Measurements from ENCODE around the gene PSMD13. TPM values are rescaled to one million over a fixed set of nuclear protein-coding genes. Genes with fewer than 3 reads are reported as not detected.

PSMD13 gene
- total and polyA plus RNA-seq, 2 experiments from 2014 or later = 91.8 to 146 TPM

GRCh38 chr11:280706-281485, 44.1 kb downstream of the PSMD13 start:
- H3K79me2 ChIP-seq = no peaks in the 10 kb centered on the region
- H3K27me3 ChIP-seq = no peaks in the 10 kb centered on the region
- no peak for DNase-seq (ENCODE audit: low spot score)
- no peak overlapping the region for H3K27ac ChIP-seq
- no peaks in the 10 kb centered on the region for H3K4me1 ChIP-seq (ENCODE audit: insufficient read depth)
- WGBS (ENCODE audit: low lambda C conversion rate, missing lambda C conversion rate) = 92% methylated on average over 79 of the region's 79 CpGs
- no peaks in the 10 kb centered on the region for H4K20me1 ChIP-seq (ENCODE audit: insufficient read depth, poor library complexity, severe bottlenecking)
- no peaks in the 10 kb centered on the region for H3K36me3 ChIP-seq (replicated peaks; ENCODE audit: insufficient read depth, low read depth)
- no peak overlapping the region for H3K4me2 ChIP-seq
- no peaks in the 10 kb centered on the region for H3K9me2 ChIP-seq (replicated peaks; ENCODE audit: insufficient read depth)
- H3K4me3 ChIP-seq = no peak overlapping the region
- TF ChIP-seq EZH2 (IDR thresholded peaks at IDR 0.05; ENCODE audit: borderline replicate concordance) (no peak), CTCF (IDR thresholded peaks at IDR 0.05; ENCODE audit: poor library complexity) (no peak), EZH2phosphoT487 (IDR thresholded peaks at IDR 0.05; ENCODE audit: low read depth, severe bottlenecking, unreplicated experiment) (no peak)
- no peaks in the 10 kb centered on the region for H3K9me3 ChIP-seq (ENCODE audit: low read depth)
- H2AFZ ChIP-seq = no peak overlapping the region

- no peak for DNase-seq (ENCODE audit: low spot score)
- Histone ChIP-seq H3K79me2 (no peaks in the 10 kb centered on the region), H3K36me3 (replicated peaks; ENCODE audit: insufficient read depth, low read depth) (no peaks in the 10 kb centered on the region), H3K27ac (no peak overlapping the region), H3K4me1 (ENCODE audit: insufficient read depth) (no peaks in the 10 kb centered on the region), H3K4me2 (no peak overlapping the region), H3K9me3 (ENCODE audit: low read depth) (no peaks in the 10 kb centered on the region), H3K9me2 (replicated peaks; ENCODE audit: insufficient read depth) (no peaks in the 10 kb centered on the region), H3K4me3 (no peak overlapping the region), H2AFZ (no peak overlapping the region), H3K27me3 (no peaks in the 10 kb centered on the region), H4K20me1 (ENCODE audit: insufficient read depth, poor library complexity, severe bottlenecking) (no peaks in the 10 kb centered on the region)
- 94% methylated on average over 22 of the region's 26 CpGs for WGBS (ENCODE audit: low lambda C conversion rate, missing lambda C conversion rate)
- no peak for TF ChIP-seq CTCF (IDR thresholded peaks at IDR 0.05; ENCODE audit: poor library complexity)
- no peak for TF ChIP-seq EZH2phosphoT487 (IDR thresholded peaks at IDR 0.05; ENCODE audit: low read depth, severe bottlenecking, unreplicated experiment)
- no peak for TF ChIP-seq EZH2 (IDR thresholded peaks at IDR 0.05; ENCODE audit: borderline replicate concordance)
These were observed 44.8 kb downstream of the PSMD13 start for GRCh38 chr11:281486-282161.

GRCh38 chr11:282171-282570, 45.4 kb downstream of the PSMD13 start:
- DNase-seq (ENCODE audit: low spot score) = no peak
- no peaks in the 10 kb centered on the region for H4K20me1 ChIP-seq (ENCODE audit: insufficient read depth, poor library complexity, severe bottlenecking)
- no peak overlapping the region for H3K27ac ChIP-seq
- H3K9me3 ChIP-seq (ENCODE audit: low read depth) = no peaks in the 10 kb centered on the region
- H3K4me3 ChIP-seq = no peak overlapping the region
- TF ChIP-seq EZH2 (IDR thresholded peaks at IDR 0.05; ENCODE audit: borderline replicate concordance) (no peak), EZH2phosphoT487 (IDR thresholded peaks at IDR 0.05; ENCODE audit: low read depth, severe bottlenecking, unreplicated experiment) (no peak), CTCF (IDR thresholded peaks at IDR 0.05; ENCODE audit: poor library complexity) (no peak)
- H3K79me2 ChIP-seq = no peaks in the 10 kb centered on the region
- no peaks in the 10 kb centered on the region for H3K9me2 ChIP-seq (replicated peaks; ENCODE audit: insufficient read depth)
- no peaks in the 10 kb centered on the region for H3K27me3 ChIP-seq
- no peak overlapping the region for H2AFZ ChIP-seq
- H3K4me2 ChIP-seq = no peak overlapping the region
- 87% methylated on average over 4 of the region's 4 CpGs for WGBS (ENCODE audit: low lambda C conversion rate, missing lambda C conversion rate)
- no peaks in the 10 kb centered on the region for H3K36me3 ChIP-seq (replicated peaks; ENCODE audit: insufficient read depth, low read depth)
- no peaks in the 10 kb centered on the region for H3K4me1 ChIP-seq (ENCODE audit: insufficient read depth)

All from hepatocyte (in vitro differentiated cells).